ENCODE results near the gene SMCO3.

Gene SMCO3

DNA sequence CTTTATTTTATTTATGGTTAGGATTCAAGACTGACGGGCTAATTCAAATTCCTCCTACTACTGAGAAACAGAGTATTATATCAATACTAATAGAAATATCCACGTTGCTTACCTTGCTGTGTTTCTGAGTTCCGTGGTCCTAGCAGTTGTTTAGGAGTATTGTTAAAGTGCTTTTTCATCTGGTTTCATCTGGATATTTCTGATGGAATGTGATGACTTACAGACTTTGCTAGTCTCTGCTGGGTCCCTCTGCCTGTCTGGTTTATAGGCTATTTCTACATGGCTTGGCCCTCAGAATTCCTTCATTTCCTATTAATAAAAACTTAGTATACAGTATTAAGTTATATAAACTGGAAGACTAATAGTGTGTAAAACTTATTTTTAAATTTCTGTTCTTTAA, at the start of gene SMCO3:
TSS of gene SMCO3 (minus strand) at position 169 of the 400 bp plus-strand sequence. CDS start 7,502 bp downstream, outside the sequence.
- no peak for FAIRE-seq
- no peak for DNase-seq (ENCODE audit: insufficient read length, low spot score)

DNA sequence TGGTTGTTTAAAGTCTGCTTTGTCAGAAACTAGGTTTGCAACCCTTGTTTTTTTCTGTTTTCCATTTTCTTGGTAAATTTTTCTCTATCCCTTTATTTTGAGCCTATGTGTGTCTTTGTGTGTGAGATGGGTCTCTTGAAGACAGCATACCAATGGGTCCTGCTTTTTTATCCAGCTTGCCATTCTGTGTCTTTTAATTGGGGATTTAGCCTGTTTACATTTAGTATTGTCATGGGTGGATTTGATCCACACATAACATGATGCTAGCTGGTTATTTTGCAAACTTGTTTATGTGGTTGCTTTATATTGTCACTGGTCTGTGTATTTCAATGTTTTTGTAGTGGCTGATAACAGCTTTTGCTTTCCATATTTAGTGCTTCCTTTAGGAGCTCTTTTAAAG, 46.5 kb upstream of the SMCO3 start:
- no peak for DNase-seq (ENCODE audit: insufficient read length, low spot score)
- no peak for FAIRE-seq

DNA sequence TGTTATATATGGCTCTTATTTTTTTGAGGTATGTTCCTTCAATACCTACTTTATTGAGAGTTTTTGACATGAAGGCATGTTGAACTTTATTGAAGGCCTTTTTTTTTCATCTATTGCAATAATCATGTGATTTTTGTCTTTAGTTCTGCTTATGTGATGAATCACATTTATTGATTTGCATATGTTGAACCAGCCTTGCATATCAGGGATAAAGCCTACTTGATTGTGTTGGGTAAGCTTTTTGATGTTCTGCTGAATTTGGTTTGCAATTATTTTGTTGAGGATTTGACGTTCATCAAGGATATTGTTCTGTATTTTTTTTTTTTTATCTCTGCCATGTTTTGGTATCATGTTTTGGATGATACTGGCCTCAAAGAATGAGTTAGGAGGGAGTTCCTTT, 44.5 kb upstream of the SMCO3 start:
- FAIRE-seq (no peak), DNase-seq (ENCODE audit: insufficient read length, low spot score) (no peak)

DNA sequence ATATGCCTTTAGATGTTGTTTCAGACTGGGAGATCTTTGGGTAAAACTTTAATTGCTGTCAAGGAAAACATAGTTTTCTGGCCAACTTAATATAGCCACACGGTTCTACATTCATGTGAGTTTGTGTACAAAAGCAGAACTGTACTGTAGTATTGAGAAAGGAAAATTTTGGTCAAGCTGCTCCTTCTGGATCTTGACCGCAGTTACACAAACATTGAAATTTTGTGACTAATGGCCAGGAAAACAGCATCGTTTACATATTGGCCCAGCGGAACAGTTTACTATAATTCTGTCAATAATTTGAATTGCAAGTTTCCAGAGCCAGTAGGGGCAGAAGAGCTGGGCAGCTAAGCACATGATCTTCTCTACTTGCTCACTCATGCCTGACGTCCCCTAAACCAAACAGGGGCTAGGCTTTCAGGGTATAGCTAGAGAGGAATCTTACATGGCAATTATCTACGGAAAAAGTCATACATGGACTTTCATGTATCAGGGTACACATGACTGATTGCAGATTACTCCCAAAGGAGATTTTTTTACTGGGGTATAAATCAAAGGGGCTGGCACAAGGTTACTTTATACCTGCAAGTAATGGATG, 40.7 kb upstream of the SMCO3 start:
- FAIRE-seq, result no peak
- DNase-seq (ENCODE audit: insufficient read length, low spot score), result no peak

DNA sequence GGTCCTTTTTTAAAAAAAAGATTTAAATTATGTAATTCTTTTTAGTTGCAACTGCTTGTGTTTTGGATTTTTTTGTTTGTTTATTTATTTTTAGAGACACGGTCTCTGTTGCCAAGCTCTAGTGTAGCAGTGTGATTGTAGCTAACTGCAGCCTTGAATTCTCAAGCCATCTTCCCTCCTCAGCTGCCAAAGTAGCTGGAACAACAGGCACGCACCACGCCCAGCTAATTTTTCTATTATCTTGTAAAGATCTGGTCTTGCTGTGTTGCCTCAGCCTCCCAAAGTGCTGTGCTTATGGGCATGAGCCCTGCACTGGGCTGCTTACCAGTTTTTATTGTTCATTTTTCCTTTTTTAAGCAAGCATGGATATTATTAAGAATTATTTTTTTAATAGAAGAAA, 40.0 kb upstream of the SMCO3 start:
- no peak for FAIRE-seq

DNA sequence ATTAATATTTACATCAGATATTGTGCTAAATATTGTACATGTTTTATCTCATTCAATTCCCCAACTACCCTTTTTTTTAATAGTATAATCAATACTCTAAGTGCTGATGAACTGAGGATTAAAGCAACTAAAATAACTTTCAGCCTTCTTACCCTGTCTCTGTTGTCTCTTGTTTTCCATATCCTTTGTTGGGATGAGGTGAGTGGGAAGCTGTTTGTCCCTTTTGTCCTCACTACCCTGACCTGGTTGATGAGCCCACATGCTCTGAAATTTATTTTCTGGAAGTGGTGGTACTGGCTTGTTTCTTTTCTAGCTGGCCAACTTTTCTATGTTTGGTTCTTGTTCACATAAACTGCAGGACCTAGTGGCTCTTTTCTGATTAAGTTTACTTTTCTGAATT, 38.9 kb upstream of the SMCO3 start:
- DNase-seq (ENCODE audit: insufficient read length, low spot score) (no peak), FAIRE-seq (no peak)

More for the DNA sequence above, 40.0 kb upstream of the SMCO3 start:
- DNase-seq (ENCODE audit: insufficient read length, low spot score), result no peak

DNA sequence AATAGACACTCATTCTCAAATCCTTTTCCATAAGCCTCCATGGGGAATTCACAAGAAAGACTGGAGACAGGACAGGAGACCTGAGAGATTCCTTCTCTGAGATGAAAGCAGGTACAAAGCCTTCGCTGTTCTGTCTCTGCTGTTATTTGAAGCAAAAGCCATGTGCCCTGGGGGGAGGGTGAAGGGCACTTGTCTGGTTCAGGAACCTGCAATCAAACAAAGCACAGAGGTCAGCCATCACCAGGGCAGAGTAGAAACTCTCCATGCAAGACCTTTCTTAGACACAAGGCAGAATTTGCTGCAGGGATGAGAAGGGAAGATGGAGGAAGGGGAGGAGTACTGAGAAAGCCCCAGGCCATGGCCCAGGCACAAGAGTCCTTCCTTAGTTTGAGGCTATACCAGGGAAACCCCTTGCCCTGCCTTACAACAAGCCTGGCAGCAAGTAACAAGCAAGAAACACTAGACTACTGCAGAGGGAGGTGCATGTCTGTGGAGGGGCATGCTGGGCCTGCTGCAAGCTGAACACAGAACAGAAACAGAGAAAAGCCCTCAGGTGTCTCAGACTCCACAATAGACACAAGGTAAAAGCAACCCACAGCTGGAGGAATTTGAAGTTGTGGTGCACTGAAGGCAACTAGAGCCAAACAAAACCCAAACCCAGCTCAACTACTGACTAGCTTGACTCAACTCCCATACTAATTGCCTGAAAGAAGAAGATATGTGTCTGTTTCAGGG, 37.1 kb upstream of the SMCO3 start:
- DNase-seq (ENCODE audit: insufficient read length, low spot score) (no peak), FAIRE-seq (no peak)

DNA sequence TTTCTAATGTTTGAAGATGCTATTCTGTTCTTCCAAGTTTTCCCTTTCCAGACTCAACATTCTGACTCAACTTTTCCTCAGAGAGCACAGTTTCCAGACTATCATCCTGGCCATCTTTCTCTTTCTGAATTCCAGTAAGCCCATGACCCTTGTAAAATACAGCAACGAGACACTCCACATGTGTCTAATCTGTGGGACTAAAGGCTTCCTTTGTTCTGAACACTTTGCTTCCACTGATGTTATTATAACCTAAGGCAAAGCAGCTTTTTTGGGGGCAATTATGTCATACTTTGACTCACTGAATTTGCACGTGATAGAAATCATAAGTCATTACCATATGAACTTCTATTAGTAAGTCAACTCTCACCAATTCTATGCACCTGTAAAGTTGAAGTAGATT, 35.7 kb upstream of the SMCO3 start:
- no peak for DNase-seq (ENCODE audit: insufficient read length, low spot score)
- no peak for FAIRE-seq

DNA sequence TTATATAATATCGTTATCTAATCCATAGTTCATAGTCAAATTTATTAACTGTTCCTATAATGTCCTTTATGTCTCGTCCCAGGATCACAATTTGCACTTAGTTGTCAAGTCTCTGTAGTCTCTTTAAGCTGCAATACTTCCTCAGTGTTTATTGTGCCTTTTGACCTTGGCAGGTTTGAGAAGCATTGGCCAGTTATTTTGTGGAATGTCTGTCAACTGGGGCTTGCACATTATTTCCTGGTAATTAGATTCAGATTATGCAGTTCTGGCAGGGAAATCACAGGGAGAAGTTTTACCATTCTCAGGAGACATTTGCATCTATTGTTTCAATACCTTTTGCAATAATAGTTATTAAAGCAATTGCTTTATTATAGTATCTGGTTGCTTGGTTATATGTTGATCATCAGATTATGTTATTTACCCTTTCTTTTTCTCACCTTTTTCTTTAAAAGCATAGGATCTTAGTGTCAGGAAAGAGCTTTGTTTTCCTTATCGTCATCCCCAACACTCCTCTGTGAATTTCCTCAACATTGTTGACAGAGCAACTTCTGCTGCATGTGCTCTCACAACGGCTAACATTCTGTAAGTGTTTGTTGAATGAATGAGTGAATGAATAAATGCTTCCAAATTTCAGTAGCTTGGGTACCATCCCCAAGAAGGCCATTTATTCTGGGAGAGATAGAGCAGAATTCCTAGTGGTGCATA, 33.0 kb upstream of the SMCO3 start:
- DNase-seq (ENCODE audit: insufficient read length, low spot score), result no peak
- FAIRE-seq, result no peak

DNA sequence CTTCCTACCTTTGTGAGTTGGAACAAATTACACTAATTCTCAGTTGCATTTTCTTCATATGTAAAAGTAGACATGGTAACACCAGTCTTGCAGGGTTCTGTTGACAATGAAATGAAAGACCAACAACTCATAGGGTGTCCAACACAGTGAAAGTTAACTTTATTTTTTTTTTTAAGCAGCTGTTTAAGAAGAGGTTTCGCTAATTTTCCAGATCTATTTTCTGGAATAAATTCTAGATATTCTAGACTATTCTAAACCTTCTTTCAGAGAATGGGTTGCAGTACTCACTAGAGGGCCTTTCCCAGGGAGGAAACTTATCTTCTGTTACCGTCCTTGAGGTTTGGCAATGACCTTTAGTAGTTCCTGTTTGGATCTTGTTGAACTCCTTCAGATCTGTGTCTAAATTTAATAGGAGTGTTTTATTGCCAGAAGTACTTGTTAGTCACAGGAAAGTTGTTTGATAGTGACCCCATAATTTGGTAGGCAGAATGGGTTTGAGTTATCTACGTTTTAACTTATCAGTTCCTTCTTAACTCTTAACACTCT, 32.1 kb upstream of the SMCO3 start:
- FAIRE-seq, result no peak
- DNase-seq (ENCODE audit: insufficient read length, low spot score), result no peak

DNA sequence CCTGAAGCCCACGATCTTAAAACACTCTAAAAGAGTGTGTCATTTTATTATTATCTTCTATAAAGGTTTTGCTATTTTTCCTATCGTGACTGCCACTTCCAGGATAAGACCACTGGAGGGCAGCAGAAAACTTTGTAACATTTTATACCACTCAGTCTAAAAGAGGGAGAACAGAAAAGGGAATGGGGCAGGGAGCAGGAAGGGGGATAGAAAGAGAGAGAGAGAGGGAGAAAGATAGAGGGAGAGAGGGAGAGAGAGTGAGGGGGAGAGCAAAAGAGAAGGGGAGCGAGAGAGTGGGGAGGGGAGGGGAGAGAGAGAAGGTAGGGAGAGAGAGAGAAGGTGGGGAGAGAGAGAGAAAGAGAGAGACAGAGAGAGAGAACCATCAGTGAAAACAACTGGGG, 31.4 kb upstream of the SMCO3 start:
- FAIRE-seq (no peak), DNase-seq (ENCODE audit: insufficient read length, low spot score) (no peak)

DNA sequence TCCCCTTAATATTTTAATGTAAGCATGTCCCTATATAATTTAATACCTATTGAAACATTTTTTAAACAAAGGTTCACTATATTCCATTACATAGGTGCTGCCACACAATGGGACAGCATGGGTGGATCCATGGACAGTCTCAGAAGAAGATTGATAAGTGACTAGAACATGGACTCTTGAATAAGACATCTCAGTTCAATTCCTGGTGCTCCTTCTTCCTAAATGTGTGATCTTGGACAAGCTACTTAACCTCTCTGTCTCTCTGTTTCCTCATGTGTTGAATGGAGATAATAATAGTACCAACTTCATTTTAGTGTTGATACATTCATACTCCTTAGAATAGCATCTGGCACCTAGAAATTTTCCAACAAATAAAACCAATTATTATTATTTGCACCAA, 30.4 kb upstream of the SMCO3 start:
- FAIRE-seq (no peak), DNase-seq (ENCODE audit: insufficient read length, low spot score) (no peak)

DNA sequence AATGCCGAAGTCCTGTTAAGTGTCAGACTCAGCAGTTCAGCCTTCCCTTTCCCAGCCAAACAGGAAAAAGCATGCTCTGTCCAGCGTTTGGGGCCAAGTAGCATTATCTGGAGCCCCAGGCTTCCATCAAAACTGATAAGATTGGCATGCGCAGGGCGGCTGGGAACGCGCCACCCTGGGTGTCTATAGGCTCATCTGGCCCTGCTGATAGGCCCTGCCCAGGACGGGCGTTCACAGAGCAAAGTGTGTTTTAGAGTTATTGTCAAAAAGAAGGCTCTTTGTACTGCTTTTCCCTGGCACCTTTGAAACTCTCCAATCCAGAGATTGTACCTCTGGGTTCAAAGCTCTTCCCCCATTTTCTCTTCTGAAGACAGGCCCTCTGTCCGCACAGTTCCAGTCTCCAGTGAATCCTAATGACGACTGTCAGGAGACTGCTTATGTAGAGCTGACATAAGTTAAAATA, 29.5 kb upstream of the SMCO3 start, which contains the start of gene ART4:
TSS of gene ART4 (minus strand) at position 102 of the 463 bp plus-strand sequence. CDS start 413 bp downstream, outside the sequence.
- DNase-seq (ENCODE audit: insufficient read length, low spot score), result no peak
- FAIRE-seq, result no peak

DNA sequence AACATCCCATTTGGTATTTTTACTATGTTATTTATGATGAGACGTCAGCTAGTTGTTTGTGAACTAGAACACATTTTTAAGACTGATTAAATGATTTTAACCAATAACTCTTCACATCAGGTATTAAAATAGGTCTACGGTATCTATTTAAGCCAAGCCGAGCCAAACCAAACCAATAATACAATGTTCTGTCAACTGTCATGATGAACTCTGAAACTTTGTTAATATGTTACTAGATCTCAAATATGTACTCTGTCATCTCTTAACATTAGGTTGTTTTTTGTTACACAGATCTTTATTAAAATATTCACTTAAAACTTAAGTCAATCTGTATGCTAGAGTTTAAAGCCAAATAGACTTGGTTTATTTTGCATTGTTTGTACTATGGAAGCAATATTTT, 28.3 kb upstream of the SMCO3 start:
- FAIRE-seq (no peak), DNase-seq (ENCODE audit: insufficient read length, low spot score) (no peak)

DNA sequence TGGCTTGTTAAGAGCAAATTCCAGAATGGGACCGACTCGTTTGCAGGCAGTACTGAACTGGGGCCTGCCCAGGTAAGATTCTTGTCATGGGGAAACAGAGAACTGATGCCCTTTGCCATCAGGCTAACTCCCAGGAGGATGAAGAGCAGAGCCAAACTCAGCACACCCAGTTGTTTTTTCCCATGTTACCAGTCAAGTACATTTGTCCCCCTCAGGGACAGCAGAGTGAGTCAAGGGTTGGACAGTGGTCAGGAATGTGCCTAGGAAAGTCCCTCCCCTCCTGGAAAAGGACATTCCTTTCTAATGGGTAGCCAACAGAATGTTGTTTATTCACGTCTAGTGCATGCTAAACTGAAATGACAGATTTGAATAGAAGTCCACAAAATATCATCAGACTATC, 27.8 kb upstream of the SMCO3 start:
- DNase-seq (ENCODE audit: insufficient read length, low spot score), result peak; percentile 20
- FAIRE-seq, result peak; percentile 54

DNA sequence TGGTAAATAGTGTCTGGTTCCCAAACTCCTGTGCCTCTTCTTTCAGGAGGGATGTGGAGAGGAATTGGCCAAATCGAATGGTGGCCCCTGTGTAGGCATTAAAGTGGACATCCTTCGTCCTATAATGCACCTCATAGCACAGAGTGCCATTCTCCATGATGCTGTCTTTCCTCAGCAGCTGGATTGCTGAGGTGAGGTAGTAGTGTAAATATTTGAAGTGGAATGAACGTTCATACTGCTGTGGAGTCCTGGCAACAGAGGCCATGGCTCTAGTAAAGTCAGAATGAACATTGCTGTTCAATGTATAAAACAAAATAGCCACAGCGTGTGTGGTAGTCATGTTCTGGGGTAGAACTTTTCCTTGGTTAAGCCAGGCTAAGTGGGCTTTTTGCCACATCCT, 26.6 kb upstream of the SMCO3 start:
- no peak for FAIRE-seq
- DNase-seq (ENCODE audit: insufficient read length, low spot score), result no peak

DNA sequence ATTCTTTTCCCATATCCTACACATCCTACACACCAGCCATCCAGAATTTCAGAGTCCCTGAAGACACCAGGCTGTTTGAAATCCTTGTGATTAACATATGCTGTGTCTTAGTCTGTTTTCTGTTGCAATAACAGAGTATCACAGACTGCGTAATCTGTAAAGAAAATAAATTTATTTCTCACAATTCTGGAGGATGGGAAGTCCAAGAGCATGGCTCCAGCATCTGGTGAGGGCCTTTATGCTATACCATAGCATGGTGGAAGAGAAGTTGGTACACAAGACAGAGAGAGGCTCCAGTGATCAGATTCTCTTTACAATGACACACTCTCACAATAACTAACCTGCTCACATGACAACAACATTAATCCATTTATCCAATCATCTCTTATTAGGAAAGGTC, 25.3 kb upstream of the SMCO3 start:
- FAIRE-seq (no peak), DNase-seq (ENCODE audit: insufficient read length, low spot score) (no peak)

DNA sequence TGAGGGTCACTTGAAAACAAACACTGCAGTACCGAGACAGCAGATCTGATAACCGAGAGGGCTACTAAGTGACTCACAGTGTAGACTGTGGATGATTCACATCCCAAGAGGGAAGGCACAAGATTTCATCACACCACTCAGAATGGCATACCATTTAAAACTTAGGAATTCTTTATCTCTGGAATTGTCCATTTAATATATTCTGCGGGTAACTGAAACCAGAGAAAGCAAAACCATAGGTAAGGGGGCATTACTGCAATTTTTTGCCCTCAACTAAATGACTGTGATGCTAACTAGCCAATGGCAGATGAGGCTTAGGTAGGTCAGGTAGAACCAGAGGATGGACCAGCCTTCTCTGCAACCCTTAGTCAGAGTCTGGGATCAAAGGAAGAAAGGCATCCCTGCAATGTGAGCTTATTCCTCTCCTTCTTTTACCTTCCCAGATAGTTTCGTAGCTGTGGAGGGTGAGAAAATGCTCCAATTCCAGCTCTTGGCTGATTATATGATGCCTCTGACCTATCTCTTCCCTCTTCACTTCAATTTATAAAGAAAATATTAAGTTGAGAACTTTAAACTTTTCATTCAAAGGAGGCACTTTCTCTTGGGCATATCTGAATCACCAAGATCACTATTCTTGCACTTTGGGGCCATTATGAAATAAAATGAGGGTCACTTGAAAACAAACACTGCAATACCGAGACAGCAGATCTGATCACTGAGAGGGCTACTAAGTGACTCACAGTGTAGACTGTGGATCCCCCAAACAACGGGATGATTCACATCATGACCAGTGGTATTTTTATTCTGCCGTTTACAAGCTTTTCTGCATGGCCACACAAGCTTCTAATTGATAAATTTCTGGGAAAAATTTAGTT, 22.6 kb upstream of the SMCO3 start:
- FAIRE-seq (no peak), DNase-seq (ENCODE audit: insufficient read length, low spot score) (peak; percentile 21)

DNA sequence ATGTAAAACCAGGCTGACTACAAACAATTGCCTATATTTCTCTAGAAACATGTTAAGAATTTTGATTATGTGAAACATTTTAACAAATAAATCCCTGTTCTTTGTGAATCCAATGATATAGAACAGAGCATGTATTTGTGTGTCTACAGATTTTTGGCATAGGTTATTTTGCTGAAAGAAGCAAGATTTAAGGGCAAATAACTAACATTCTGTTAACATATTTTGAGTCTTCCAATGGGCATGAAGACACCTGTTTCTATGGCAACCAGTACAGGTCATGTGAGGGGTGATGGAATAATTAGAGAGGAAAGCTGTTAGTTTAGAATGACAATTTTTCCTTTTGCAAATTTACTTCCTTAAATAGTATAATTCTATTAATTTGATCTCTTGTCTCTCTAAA, 20.5 kb upstream of the SMCO3 start:
- FAIRE-seq, result no peak

DNA sequence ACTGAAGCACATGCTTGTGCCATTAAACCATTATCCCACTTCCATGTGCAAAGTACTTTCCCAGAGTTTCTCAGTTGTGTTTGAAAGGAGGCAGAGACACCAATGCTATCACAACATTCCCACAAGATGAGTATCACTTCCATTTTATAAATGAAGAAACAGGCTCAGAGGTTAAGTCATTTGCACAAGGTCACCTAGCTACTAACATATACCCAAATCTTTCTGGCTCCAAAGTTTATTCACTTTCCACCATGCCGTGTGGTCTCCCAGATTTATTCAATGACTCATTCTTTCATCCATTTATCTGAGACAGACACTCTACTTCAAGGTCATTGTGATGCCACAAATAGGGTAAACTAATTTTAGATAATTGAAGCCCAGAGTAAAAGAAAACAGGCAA, 20.0 kb upstream of the SMCO3 start:
- DNase-seq (ENCODE audit: insufficient read length, low spot score), result no peak
- FAIRE-seq, result no peak

More for the DNA sequence above, 20.5 kb upstream of the SMCO3 start:
- no peak for DNase-seq (ENCODE audit: insufficient read length, low spot score)

Measured in HTR-8/SVneo (cell line).